ENCODE measurements around the gene ELF3.
"Not testable (repeated sequence)": the region's sequence is repeated elsewhere in the genome, so short reads cannot be mapped to it uniquely, and the experiment has no call there.

The ELF3 gene

GRCh38 chr1:202061055-202061454 is 50.7 kb downstream of the ELF3 start:
- no peak for DNase-seq (ENCODE audit: insufficient read length)
- TF ChIP-seq TAF1 (IDR thresholded peaks at IDR 0.05; ENCODE audit: borderline replicate concordance, low read depth, low read length) (no peak), POLR2A (IDR thresholded peaks at IDR 0.05; ENCODE audit: low read depth, low read length) (no peak), POLR2AphosphoS5 (IDR thresholded peaks at IDR 0.05; ENCODE audit: low read depth, low read length) (no peak)
- FAIRE-seq = no peak

GRCh38 chr1:202061787-202062186 is 51.4 kb downstream of the ELF3 start:
- DNase-seq (ENCODE audit: insufficient read length); FAIRE-seq: not testable (repeated sequence)

- DNase-seq (ENCODE audit: insufficient read length); FAIRE-seq: not testable (repeated sequence)
Observed at GRCh38 chr1:202062636-202063035, 52.2 kb downstream of the ELF3 start.

- FAIRE-seq (no peak), DNase-seq (ENCODE audit: insufficient read length) (no peak)
- TF ChIP-seq POLR2AphosphoS5 (IDR thresholded peaks at IDR 0.05; ENCODE audit: low read depth, low read length) = no peak
- no peak for TF ChIP-seq POLR2A (IDR thresholded peaks at IDR 0.05; ENCODE audit: low read depth, low read length)
- TF ChIP-seq TAF1 (IDR thresholded peaks at IDR 0.05; ENCODE audit: borderline replicate concordance, low read depth, low read length) = no peak
Observed at GRCh38 chr1:202063093-202063492, 52.7 kb downstream of the ELF3 start.

- FAIRE-seq; DNase-seq (ENCODE audit: insufficient read length): not testable (repeated sequence)
Observed at GRCh38 chr1:202064889-202065312, 54.5 kb downstream of the ELF3 start.

Data from GM12892 (cell line).